Measurements from ENCODE around the gene DYNLT1. TPM values are rescaled to one million over a fixed set of nuclear protein-coding genes. Genes with fewer than 3 reads are reported as not detected.
A peak's percentile ranks its signal among the peaks of the same experiment; 100 is the strongest.

The DYNLT1 gene
- total and polyA plus RNA-seq, 9 of the 15 experiments (the other 6 are each of a cell fraction or from before 2014, with no cell fraction given): 42.2 to 583 (median 127) TPM

GRCh38 chr6:158642097-158642601 is 2.4 kb downstream of the DYNLT1 start:
- H3K27ac ChIP-seq (ENCODE audit: extremely low read depth, low read depth, low read length): no peak overlapping the region
- in situ Hi-C loops (cut with MboI): no loop called here
- no peaks in the 10 kb centered on the region for H3K9me3 ChIP-seq (replicated peaks; ENCODE audit: control insufficient read depth, insufficient read depth, low read depth, low read length)
- H3K36me3 ChIP-seq (ENCODE audit: control insufficient read depth, insufficient read depth, low read length): peaks cover 38% of the 10 kb centered on the region
- TF ChIP-seq TAF9B (IDR thresholded peaks at IDR 0.05; ENCODE audit: partially characterized antibody) (no peak), PCBP2 (IDR thresholded peaks at IDR 0.05; ENCODE audit: low read depth, low read length, poor library complexity, severe bottlenecking) (no peak), ARID4B (CRISPR knock-in tag; IDR thresholded peaks at IDR 0.05) (no peak), HNRNPH1 (optimal IDR thresholded peaks at IDR 0.05; ENCODE audit: low read depth, low read length) (no peak), HDAC1 (IDR thresholded peaks at IDR 0.05) (no peak), HNRNPUL1 (IDR thresholded peaks at IDR 0.05; ENCODE audit: low read length) (no peak), ZBTB26 (CRISPR knock-in tag; IDR thresholded peaks at IDR 0.05) (no peak), ATF1 (CRISPR knock-in tag; IDR thresholded peaks at IDR 0.05) (no peak), ATF1 (tag; IDR thresholded peaks at IDR 0.05) (no peak), KLF13 (tag; IDR thresholded peaks at IDR 0.05; ENCODE audit: borderline replicate concordance, low read depth) (no peak), ZNF395 (CRISPR knock-in tag; IDR thresholded peaks at IDR 0.05) (no peak), U2AF2 (optimal IDR thresholded peaks at IDR 0.05; ENCODE audit: low read depth, low read length) (no peak), NCOA1 (IDR thresholded peaks at IDR 0.05; ENCODE audit: low read depth) (no peak), PHF21A (IDR thresholded peaks at IDR 0.05; ENCODE audit: borderline replicate concordance, low read depth) (no peak), MTA3 (IDR thresholded peaks at IDR 0.05; ENCODE audit: borderline replicate concordance) (no peak)
- no peak overlapping the region for H3K4me3 ChIP-seq
- peaks cover 9% of the 10 kb centered on the region; the same call in 1 of the 2 replicates for H4K20me1 ChIP-seq (replicated peaks; ENCODE audit: control insufficient read depth, insufficient read depth, low read length)
- DNase-seq (ENCODE audit: extremely low read depth in 1 of 4, low spot score in 3 of 4): no peak
- POLR2A ChIA-PET: no interaction called here
- H3K27me3 ChIP-seq (ENCODE audit: control insufficient read depth in 2 of 2, insufficient read depth in 2 of 2, low read length in 2 of 2): peaks cover 6 to 8% of the 10 kb centered on the region in 2 experiments; a peak in 3 of 5 replicates
- intact Hi-C loops (cut with micrococcal nuclease): no loop called here
- peak overlapping the region in 1 of 2 experiments; percentile 49; a peak in 1 of 4 replicates for H3K9ac ChIP-seq (ENCODE audit: insufficient read depth in 1 of 2, low read depth in 2 of 2, low read length in 2 of 2)
- H3K4me2 ChIP-seq (ENCODE audit: insufficient read depth, low read length): no peak overlapping the region
- peaks cover 18 to 20% of the 10 kb centered on the region in 2 experiments; a peak in 4 of 5 replicates for H3K4me1 ChIP-seq (replicated peaks in 1 of 2; ENCODE audit: control insufficient read depth in 2 of 2, insufficient read depth in 2 of 2, low read length in 2 of 2)
- H2AFZ ChIP-seq (ENCODE audit: low read depth, low read length): no peak overlapping the region
- H3K79me2 ChIP-seq (ENCODE audit: control insufficient read depth, insufficient read depth, low read length): peaks cover 44% of the 10 kb centered on the region
- ATAC-seq: no peak
- no TSS peak for BruUV-seq (replicated peaks)
- 91% methylated on average over 8 of the region's 8 CpGs for WGBS (ENCODE audit: insufficient coverage, low coverage, missing lambda C conversion rate)
- FAIRE-seq: no peak
- H3K9me1 ChIP-seq (ENCODE audit: control insufficient read depth, insufficient read depth, low read length): no peaks in the 10 kb centered on the region
- CTCF ChIA-PET (ENCODE audit: low intra/inter-chr PET ratio): no interaction called here
